ENCODE measurements around the gene LRRC23.

Gene LRRC23

DNA sequence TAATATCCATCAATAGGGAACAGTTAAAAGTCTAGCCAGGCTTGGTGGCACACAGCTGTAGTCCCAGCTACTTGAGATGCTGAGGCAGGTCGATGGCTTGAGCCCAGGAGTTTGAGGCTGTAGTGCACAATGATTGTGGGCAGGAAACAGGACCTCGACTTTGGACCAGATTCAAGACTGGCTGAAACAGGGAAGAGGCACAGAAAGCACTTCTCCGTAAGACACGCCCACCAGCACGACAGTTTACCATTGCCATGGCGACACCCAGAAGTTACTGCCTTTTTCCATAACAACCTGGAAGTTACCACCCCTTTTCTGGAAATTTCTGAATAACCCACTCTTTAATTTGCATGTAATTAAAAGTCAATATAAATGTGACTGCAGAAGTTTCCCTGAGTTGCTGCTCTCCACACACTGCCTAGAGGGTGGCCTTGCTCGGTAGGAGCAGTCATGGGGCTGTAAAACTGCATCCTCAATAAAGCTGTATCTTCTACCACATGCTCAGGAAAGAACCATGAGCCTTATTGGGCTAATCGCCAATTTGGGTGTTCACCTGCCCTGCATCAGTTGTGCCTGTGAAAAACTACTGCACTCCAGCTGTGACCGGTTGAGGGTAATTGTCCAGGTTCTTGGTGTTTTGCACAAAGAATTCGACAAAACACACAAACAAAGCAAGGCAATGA, 4.6 kb upstream of the LRRC23 start:
- H4K8ac ChIP-seq (ENCODE audit: low read depth, low read length) = no peak overlapping the region
- no peak overlapping the region for H3K9ac ChIP-seq (ENCODE audit: low read length)
- no peak overlapping the region for H4K12ac ChIP-seq (ENCODE audit: low read depth, low read length)
- no CpG with 5 or more reads among the region's 10 CpGs for WGBS (ENCODE audit: extremely low coverage, insufficient coverage, insufficient read length)
- H3K27ac ChIP-seq (ENCODE audit: low read depth, low read length) = no peak overlapping the region
- no peak overlapping the region for H3K23ac ChIP-seq (ENCODE audit: low read length)
- no peak overlapping the region for H4K91ac ChIP-seq (ENCODE audit: low read depth, low read length)
- no peak overlapping the region for H2AFZ ChIP-seq (ENCODE audit: insufficient read depth, low read length, poor library complexity)
- no peak overlapping the region for H2AK5ac ChIP-seq (ENCODE audit: low read length)
- H3K14ac ChIP-seq (ENCODE audit: low read length) = no peak overlapping the region
- no peak overlapping the region for H3K4ac ChIP-seq (ENCODE audit: low read depth, low read length)
- peak in 1 of 2 donors; percentile 20 for DNase-seq
- no peaks in the 10 kb centered on the region for H3K9me3 ChIP-seq (ENCODE audit: insufficient read depth, low read depth, low read length)
- no peaks in the 10 kb centered on the region for H3K27me3 ChIP-seq (ENCODE audit: insufficient read depth, low read length)
- no peak overlapping the region for H3K4me3 ChIP-seq (ENCODE audit: low read depth, low read length)
- no peak overlapping the region for H2BK5ac ChIP-seq (ENCODE audit: low read depth, low read length, poor library complexity)
- H3K4me2 ChIP-seq (ENCODE audit: low read length) = no peak overlapping the region
- H3K36me3 ChIP-seq (ENCODE audit: control insufficient read depth in 1 of 2, insufficient read depth in 2 of 2, low read length in 2 of 2) = no peaks in the 10 kb centered on the region
- H2BK12ac ChIP-seq (ENCODE audit: low read length) = no peak overlapping the region
- H3K79me1 ChIP-seq (ENCODE audit: low read length) = peaks cover 6% of the 10 kb centered on the region
- H3K18ac ChIP-seq (ENCODE audit: low read length) = no peak overlapping the region
- no peak overlapping the region for H2BK120ac ChIP-seq (ENCODE audit: insufficient read depth, low read length, poor library complexity)
- peaks cover 3% of the 10 kb centered on the region for H3K79me2 ChIP-seq (ENCODE audit: control insufficient read depth, insufficient read depth, low read length, poor library complexity)
- H3K4me1 ChIP-seq (ENCODE audit: control insufficient read depth in 1 of 2, insufficient read depth in 2 of 2, low read length in 2 of 2) = peaks cover under 1 to 2% of the 10 kb centered on the region in 2 experiments

GRCh38 chr12:6902448-6902847, 2.2 kb upstream of the LRRC23 start:
- Histone ChIP-seq H3K23ac (ENCODE audit: low read length) (no peak overlapping the region), H3K9me3 (ENCODE audit: insufficient read depth, low read depth, low read length) (no peaks in the 10 kb centered on the region), H3K4ac (ENCODE audit: low read depth, low read length) (no peak overlapping the region), H4K8ac (ENCODE audit: low read depth, low read length) (no peak overlapping the region), H3K27me3 (ENCODE audit: insufficient read depth, low read length) (no peaks in the 10 kb centered on the region), H3K4me3 (ENCODE audit: low read depth, low read length) (no peak overlapping the region), H3K9ac (ENCODE audit: low read length) (no peak overlapping the region), H4K91ac (ENCODE audit: low read depth, low read length) (no peak overlapping the region), H3K36me3 (ENCODE audit: control insufficient read depth in 1 of 2, insufficient read depth in 2 of 2, low read length in 2 of 2) (no peaks in the 10 kb centered on the region), H2AFZ (ENCODE audit: insufficient read depth, low read length, poor library complexity) (no peak overlapping the region), H3K18ac (ENCODE audit: low read length) (no peak overlapping the region), H2BK120ac (ENCODE audit: insufficient read depth, low read length, poor library complexity) (no peak overlapping the region), H2BK12ac (ENCODE audit: low read length) (no peak overlapping the region), H2AK5ac (ENCODE audit: low read length) (no peak overlapping the region), H3K4me2 (ENCODE audit: low read length) (no peak overlapping the region), H3K79me2 (ENCODE audit: control insufficient read depth, insufficient read depth, low read length, poor library complexity) (peaks cover 3% of the 10 kb centered on the region), H3K14ac (ENCODE audit: low read length) (no peak overlapping the region), H3K27ac (ENCODE audit: low read depth, low read length) (no peak overlapping the region), H3K79me1 (ENCODE audit: low read length) (peaks cover 8% of the 10 kb centered on the region), H4K12ac (ENCODE audit: low read depth, low read length) (no peak overlapping the region), H3K4me1 (ENCODE audit: control insufficient read depth in 1 of 2, insufficient read depth in 2 of 2, low read length in 2 of 2) (peaks cover 4 to 6% of the 10 kb centered on the region in 2 experiments), H2BK5ac (ENCODE audit: low read depth, low read length, poor library complexity) (no peak overlapping the region)
- no CpG with 5 or more reads among the region's 4 CpGs for WGBS (ENCODE audit: extremely low coverage, insufficient coverage, insufficient read length)
- no peak for DNase-seq

DNA sequence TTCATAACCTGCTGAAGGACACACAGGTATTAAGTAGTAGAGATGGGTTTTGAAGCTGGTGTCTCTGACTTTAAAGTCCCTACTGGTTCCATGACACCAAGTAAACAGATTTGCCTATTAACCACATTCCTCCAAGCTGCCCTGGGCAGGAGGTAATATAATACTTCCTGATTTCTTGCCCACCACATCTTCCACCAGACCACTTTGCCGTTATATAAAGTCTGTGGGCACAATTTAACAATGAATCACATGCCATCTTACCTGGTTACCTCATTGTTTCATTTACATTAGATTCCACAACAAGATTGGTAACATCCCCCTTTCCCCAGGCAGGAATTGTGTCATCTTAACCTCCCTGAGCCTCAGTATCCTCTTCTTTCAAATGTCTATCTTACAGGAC, 900 bp upstream of the LRRC23 start:
- peaks cover 3% of the 10 kb centered on the region for H3K79me2 ChIP-seq (ENCODE audit: control insufficient read depth, insufficient read depth, low read length, poor library complexity)
- no peak overlapping the region for H3K4ac ChIP-seq (ENCODE audit: low read depth, low read length)
- DNase-seq = no peak
- H2AFZ ChIP-seq (ENCODE audit: insufficient read depth, low read length, poor library complexity) = no peak overlapping the region
- peaks cover 4 to 6% of the 10 kb centered on the region in 2 experiments for H3K4me1 ChIP-seq (ENCODE audit: control insufficient read depth in 1 of 2, insufficient read depth in 2 of 2, low read length in 2 of 2)
- no peak overlapping the region for H2AK5ac ChIP-seq (ENCODE audit: low read length)
- no peak overlapping the region for H4K12ac ChIP-seq (ENCODE audit: low read depth, low read length)
- no peak overlapping the region for H3K9ac ChIP-seq (ENCODE audit: low read length)
- no peaks in the 10 kb centered on the region for H3K9me3 ChIP-seq (ENCODE audit: insufficient read depth, low read depth, low read length)
- no peak overlapping the region for H3K4me2 ChIP-seq (ENCODE audit: low read length)
- H3K14ac ChIP-seq (ENCODE audit: low read length) = no peak overlapping the region
- peaks cover 8% of the 10 kb centered on the region for H3K79me1 ChIP-seq (ENCODE audit: low read length)
- WGBS (ENCODE audit: extremely low coverage, insufficient coverage, insufficient read length) = no CpG with 5 or more reads among the region's 1 CpG
- H3K36me3 ChIP-seq (ENCODE audit: control insufficient read depth in 1 of 2, insufficient read depth in 2 of 2, low read length in 2 of 2) = no peaks in the 10 kb centered on the region
- H2BK120ac ChIP-seq (ENCODE audit: insufficient read depth, low read length, poor library complexity) = no peak overlapping the region
- H2BK5ac ChIP-seq (ENCODE audit: low read depth, low read length, poor library complexity) = no peak overlapping the region
- no peaks in the 10 kb centered on the region for H3K27me3 ChIP-seq (ENCODE audit: insufficient read depth, low read length)
- H2BK12ac ChIP-seq (ENCODE audit: low read length) = no peak overlapping the region
- H4K8ac ChIP-seq (ENCODE audit: low read depth, low read length) = no peak overlapping the region
- H3K27ac ChIP-seq (ENCODE audit: low read depth, low read length) = no peak overlapping the region
- no peak overlapping the region for H4K91ac ChIP-seq (ENCODE audit: low read depth, low read length)
- H3K18ac ChIP-seq (ENCODE audit: low read length) = no peak overlapping the region
- H3K4me3 ChIP-seq (ENCODE audit: low read depth, low read length) = no peak overlapping the region
- no peak overlapping the region for H3K23ac ChIP-seq (ENCODE audit: low read length)

DNA sequence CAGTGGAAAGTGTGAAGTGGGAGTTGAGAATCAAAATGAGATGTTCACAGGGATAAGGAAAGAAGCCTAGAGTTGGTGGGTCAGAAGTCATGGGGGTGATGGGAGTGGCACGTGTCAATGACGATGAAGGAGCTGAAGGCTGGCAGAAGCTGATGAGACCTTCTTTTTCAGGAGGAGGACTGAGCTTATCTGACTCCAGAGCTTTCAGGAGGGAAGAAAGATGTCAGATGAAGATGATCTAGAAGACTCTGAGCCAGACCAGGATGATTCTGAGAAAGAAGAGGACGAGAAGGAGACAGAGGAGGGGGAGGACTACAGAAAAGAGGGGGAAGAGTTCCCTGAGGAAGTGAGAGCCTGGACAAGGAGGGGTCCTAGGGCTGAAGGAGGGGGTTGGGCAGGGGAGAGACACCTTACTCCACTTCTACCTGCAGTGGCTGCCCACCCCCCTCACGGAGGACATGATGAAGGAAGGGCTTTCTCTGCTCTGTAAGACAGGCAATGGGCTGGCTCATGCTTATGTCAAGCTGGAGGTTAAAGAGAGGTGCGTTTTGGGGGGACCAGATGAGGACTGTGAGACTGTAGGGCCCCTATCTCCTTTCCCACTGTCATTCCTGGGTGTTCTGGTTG, 905 bp downstream of the LRRC23 start:
- Histone ChIP-seq H3K4ac (ENCODE audit: low read depth, low read length) (no peak overlapping the region), H3K18ac (ENCODE audit: low read length) (no peak overlapping the region), H3K4me3 (ENCODE audit: low read depth, low read length) (no peak overlapping the region)

More for the DNA sequence above, 905 bp downstream of the LRRC23 start:
- H2AK5ac ChIP-seq (ENCODE audit: low read length) = no peak overlapping the region
- no peak for DNase-seq
- H3K79me2 ChIP-seq (ENCODE audit: control insufficient read depth, insufficient read depth, low read length, poor library complexity) = peaks cover 3% of the 10 kb centered on the region
- H3K36me3 ChIP-seq (ENCODE audit: control insufficient read depth in 1 of 2, insufficient read depth in 2 of 2, low read length in 2 of 2) = no peaks in the 10 kb centered on the region
- peaks cover 4 to 6% of the 10 kb centered on the region in 2 experiments for H3K4me1 ChIP-seq (ENCODE audit: control insufficient read depth in 1 of 2, insufficient read depth in 2 of 2, low read length in 2 of 2)
- H4K91ac ChIP-seq (ENCODE audit: low read depth, low read length) = no peak overlapping the region
- H3K23ac ChIP-seq (ENCODE audit: low read length) = no peak overlapping the region
- H3K27me3 ChIP-seq (ENCODE audit: insufficient read depth, low read length) = no peaks in the 10 kb centered on the region
- no peak overlapping the region for H2AFZ ChIP-seq (ENCODE audit: insufficient read depth, low read length, poor library complexity)
- H3K14ac ChIP-seq (ENCODE audit: low read length) = no peak overlapping the region
- peak overlapping the region; percentile 78 for H4K12ac ChIP-seq (ENCODE audit: low read depth, low read length)
- H3K79me1 ChIP-seq (ENCODE audit: low read length) = peaks cover 8% of the 10 kb centered on the region
- no peak overlapping the region for H3K9ac ChIP-seq (ENCODE audit: low read length)
- no peak overlapping the region for H2BK12ac ChIP-seq (ENCODE audit: low read length)
- H3K27ac ChIP-seq (ENCODE audit: low read depth, low read length) = no peak overlapping the region
- no peaks in the 10 kb centered on the region for H3K9me3 ChIP-seq (ENCODE audit: insufficient read depth, low read depth, low read length)
- H4K8ac ChIP-seq (ENCODE audit: low read depth, low read length) = peak overlapping the region; percentile 94
- H2BK120ac ChIP-seq (ENCODE audit: insufficient read depth, low read length, poor library complexity) = no peak overlapping the region
- H2BK5ac ChIP-seq (ENCODE audit: low read depth, low read length, poor library complexity) = no peak overlapping the region
- no CpG with 5 or more reads among the region's 5 CpGs for WGBS (ENCODE audit: extremely low coverage, insufficient coverage, insufficient read length)
- peak overlapping the region; percentile 65 for H3K4me2 ChIP-seq (ENCODE audit: low read length)

All from trophoblast cell (in vitro differentiated cells and primary cell).